ENCODE measurements around the gene RPL7L1.

- TF ChIP-seq CTCF (conservative IDR thresholded peaks at IDR 0.05) (no peak), EZH2 (IDR thresholded peaks at IDR 0.05; ENCODE audit: low read depth) (no peak)
Measured at GRCh38 chr6:42907336-42907735, 27.9 kb downstream of the RPL7L1 start.

All from PC-9 (cell line).